ENCODE data around the gene CTNNA3.

The CTNNA3 gene

GRCh38 chr10:66321723-66322665 lies 1374.0 kb downstream of the CTNNA3 start:
- CTCF ChIA-PET, result interaction anchor here (0.8 kb wide), 1 partner anchor 9 kb away, joined by 3 read pairs; no protein-coding TSS in a partner anchor
- Histone ChIP-seq H3K4me1 (ENCODE audit: control insufficient read depth, insufficient read depth, low read length) (no peaks in the 10 kb centered on the region), H3K27ac (ENCODE audit: extremely low read depth, low read depth, low read length) (no peak overlapping the region), H3K36me3 (ENCODE audit: control insufficient read depth in 2 of 2, insufficient read depth in 1 of 2, low read length in 2 of 2) (no peaks in the 10 kb centered on the region), H3K4me3 (ENCODE audit: low read depth, low read length) (no peak overlapping the region), H3K9me3 (ENCODE audit: control insufficient read depth, insufficient read depth, low read depth, low read length) (no peaks in the 10 kb centered on the region)
- POLR2A ChIA-PET, result no interaction called here
- TF ChIP-seq ATF2 (tag by site-specific recombination; IDR thresholded peaks at IDR 0.05; ENCODE audit: low read depth) (no peak), ZNF785 (tag by site-specific recombination; IDR thresholded peaks at IDR 0.05) (no peak), ZBTB20 (tag by site-specific recombination; IDR thresholded peaks at IDR 0.05) (no peak), ZNF596 (tag by site-specific recombination; IDR thresholded peaks at IDR 0.05) (no peak), ZNF404 (tag by site-specific recombination; IDR thresholded peaks at IDR 0.05) (no peak), BCL11B (tag by site-specific recombination; IDR thresholded peaks at IDR 0.05; ENCODE audit: low read depth) (no peak), ZNF138 (tag by site-specific recombination; IDR thresholded peaks at IDR 0.05; ENCODE audit: borderline replicate concordance) (no peak), ZBTB48 (tag by site-specific recombination; IDR thresholded peaks at IDR 0.05) (no peak)

GRCh38 chr10:66318761-66319160 lies 1377.2 kb downstream of the CTNNA3 start:
- H3K4me3 ChIP-seq (ENCODE audit: low read depth, low read length), result no peak overlapping the region
- H3K27ac ChIP-seq (ENCODE audit: extremely low read depth, low read depth, low read length), result no peak overlapping the region
- ChIA-PET CTCF (interaction anchor here (0.6 kb wide), 1 partner anchor 379 kb away, joined by 4 read pairs; no protein-coding TSS in a partner anchor), POLR2A (no interaction called here)
- no peaks in the 10 kb centered on the region for H3K4me1 ChIP-seq (ENCODE audit: control insufficient read depth, insufficient read depth, low read length)
- TF ChIP-seq PRDM6 (tag by site-specific recombination; IDR thresholded peaks at IDR 0.05), result no peak
- TF ChIP-seq ZNF223 (tag by site-specific recombination; IDR thresholded peaks at IDR 0.05), result no peak
- TF ChIP-seq ZNF140 (tag by site-specific recombination; IDR thresholded peaks at IDR 0.05), result no peak
- TF ChIP-seq ZNF692 (tag by site-specific recombination; IDR thresholded peaks at IDR 0.05), result no peak
- no peak for TF ChIP-seq ZNF37A (tag by site-specific recombination; IDR thresholded peaks at IDR 0.05)
- TF ChIP-seq ZNF121 (tag by site-specific recombination; IDR thresholded peaks at IDR 0.05), result no peak
- no peak for TF ChIP-seq GFI1B (tag by site-specific recombination; IDR thresholded peaks at IDR 0.05)
- TF ChIP-seq ZNF530 (tag by site-specific recombination; IDR thresholded peaks at IDR 0.05; ENCODE audit: low read depth), result no peak
- no peak for TF ChIP-seq ZNF302 (tag by site-specific recombination; IDR thresholded peaks at IDR 0.05; ENCODE audit: low read depth)
- TF ChIP-seq TRIM28 (IDR thresholded peaks at IDR 0.05; ENCODE audit: borderline replicate concordance, low read length), result no peak
- no peak for TF ChIP-seq ZFP41 (tag by site-specific recombination; IDR thresholded peaks at IDR 0.05; ENCODE audit: borderline replicate concordance)
- TF ChIP-seq ZNF138 (tag by site-specific recombination; IDR thresholded peaks at IDR 0.05; ENCODE audit: borderline replicate concordance), result no peak
- no peak for TF ChIP-seq ZNF571 (tag by site-specific recombination; IDR thresholded peaks at IDR 0.05)
- TF ChIP-seq ZNF610 (tag by site-specific recombination; IDR thresholded peaks at IDR 0.05; ENCODE audit: borderline replicate concordance), result no peak
- no peak for TF ChIP-seq AEBP2 (tag by site-specific recombination; IDR thresholded peaks at IDR 0.05; ENCODE audit: borderline replicate concordance)
- TF ChIP-seq ZNF626 (tag by site-specific recombination; IDR thresholded peaks at IDR 0.05), result no peak
- no peak for TF ChIP-seq ZSCAN16 (tag by site-specific recombination; IDR thresholded peaks at IDR 0.05)
- no peak for TF ChIP-seq TCF7L2 (IDR thresholded peaks at IDR 0.05; ENCODE audit: borderline replicate concordance, low read depth, low read length)
- TF ChIP-seq ZNF843 (tag by site-specific recombination; IDR thresholded peaks at IDR 0.05), result no peak
- H3K36me3 ChIP-seq (ENCODE audit: control insufficient read depth in 2 of 2, insufficient read depth in 1 of 2, low read length in 2 of 2), result no peaks in the 10 kb centered on the region
- no peaks in the 10 kb centered on the region for H3K9me3 ChIP-seq (ENCODE audit: control insufficient read depth, insufficient read depth, low read depth, low read length)
